Stimulated activated CD8-positive, alpha-beta memory T cell treated with anti-CD3 and anti-CD28 coated beads, Interleukin-7, amount 100 ng/mL, for 1 hour (primary cell): ENCODE results near the gene MAP3K3.

Source experiments
- DNase-seq, 2 donors: peaks; one replicate each; pipeline ENCODE4 v3.0.0-alpha.2; 2020; ENCODE audit warnings: low read depth in 2 of 2

Gene MAP3K3

DNA sequence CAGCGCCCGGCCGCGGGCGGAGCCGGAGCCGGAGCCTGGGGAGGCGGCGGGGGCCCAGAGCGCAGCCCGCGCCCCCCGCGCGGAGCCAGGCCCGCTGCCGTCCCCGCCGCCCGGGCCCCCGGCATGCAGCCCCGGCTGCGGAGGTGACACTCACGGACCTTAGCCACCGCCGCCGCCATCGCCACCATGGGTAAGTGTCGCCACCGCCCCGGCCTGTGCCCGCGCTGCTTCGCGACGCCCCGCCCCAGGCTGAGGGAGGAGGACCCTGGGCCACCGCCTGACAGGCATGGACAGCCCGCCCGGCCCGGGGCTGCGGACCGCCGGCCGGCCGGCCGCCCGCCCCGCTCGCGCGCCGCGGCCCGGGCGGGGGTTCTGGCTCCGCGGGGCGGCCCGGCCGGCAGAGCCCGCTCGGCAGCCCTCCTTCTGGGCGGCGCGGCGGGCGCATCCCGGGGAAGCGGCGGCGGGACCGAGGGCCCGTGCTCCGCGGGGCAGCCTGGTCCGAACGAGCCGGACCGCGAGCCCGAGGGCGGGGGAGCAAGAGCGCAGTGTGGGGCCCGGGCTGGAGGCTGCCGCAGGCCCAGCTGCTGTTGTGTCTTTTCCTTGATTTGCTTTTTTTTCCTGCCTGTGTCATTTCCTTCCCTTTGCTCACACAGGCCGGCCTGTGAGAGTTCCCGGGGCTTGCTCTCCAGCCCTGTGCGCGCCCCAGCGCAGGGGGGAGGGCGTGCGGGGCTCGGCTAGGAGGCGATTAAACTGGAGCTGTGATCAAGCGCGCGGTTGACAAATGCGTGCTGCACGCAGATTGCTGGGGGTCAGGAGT, 565 bp downstream of the MAP3K3 start:
- DNase-seq = no peak

DNA sequence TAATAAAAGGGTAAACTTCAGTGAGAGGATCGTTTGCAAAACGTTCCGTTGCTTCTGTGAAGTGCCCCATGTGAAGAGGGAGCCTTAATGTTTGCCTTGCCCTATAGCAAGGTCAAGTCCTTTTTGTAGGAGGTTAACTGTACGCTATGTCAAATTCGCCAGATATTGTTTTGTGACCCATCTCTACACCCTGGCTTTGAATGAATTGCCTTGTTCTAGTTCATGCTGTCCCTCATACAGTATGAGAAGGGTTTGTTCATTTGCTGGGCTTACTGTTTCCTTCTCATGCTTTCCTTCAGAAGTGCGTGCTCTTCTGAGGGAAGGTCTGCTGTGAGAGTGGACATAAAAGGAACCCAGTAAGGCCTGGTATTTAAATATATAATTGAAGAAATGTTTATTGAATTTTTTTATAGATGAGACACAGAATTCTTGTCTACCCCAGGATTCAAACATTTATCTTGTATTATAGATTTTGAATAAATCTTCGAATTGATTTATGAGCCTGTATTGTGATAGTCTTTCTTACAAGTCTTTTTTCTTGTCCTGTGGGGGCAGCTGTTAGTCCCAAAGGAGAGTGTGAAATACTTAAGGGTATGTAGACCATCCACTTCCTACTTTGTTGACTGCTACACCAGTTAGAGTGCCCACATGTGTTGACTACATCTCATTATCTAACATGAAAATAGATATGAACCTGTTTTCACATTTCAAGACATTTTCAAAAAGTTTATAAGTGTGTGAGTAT, 1.7 kb downstream of the MAP3K3 start:
- DNase-seq = no peak

DNA sequence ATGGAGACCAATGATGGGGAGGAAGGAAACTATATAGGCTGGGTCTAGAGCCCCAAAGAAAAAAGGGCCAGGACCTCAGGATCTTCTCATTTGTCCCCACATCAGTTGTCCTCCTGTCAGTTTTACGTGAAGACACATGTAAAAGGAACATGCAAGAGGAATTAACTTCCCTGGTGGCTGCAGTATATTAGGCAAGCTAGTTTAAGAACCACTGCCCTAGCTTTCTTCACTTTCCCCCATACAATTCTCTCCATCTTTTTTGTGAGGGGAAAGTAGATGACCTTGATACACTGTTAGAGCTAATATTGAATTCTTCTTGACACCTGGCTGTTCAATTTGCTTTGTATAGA, 2.3 kb downstream of the MAP3K3 start:
- DNase-seq = no peak

DNA sequence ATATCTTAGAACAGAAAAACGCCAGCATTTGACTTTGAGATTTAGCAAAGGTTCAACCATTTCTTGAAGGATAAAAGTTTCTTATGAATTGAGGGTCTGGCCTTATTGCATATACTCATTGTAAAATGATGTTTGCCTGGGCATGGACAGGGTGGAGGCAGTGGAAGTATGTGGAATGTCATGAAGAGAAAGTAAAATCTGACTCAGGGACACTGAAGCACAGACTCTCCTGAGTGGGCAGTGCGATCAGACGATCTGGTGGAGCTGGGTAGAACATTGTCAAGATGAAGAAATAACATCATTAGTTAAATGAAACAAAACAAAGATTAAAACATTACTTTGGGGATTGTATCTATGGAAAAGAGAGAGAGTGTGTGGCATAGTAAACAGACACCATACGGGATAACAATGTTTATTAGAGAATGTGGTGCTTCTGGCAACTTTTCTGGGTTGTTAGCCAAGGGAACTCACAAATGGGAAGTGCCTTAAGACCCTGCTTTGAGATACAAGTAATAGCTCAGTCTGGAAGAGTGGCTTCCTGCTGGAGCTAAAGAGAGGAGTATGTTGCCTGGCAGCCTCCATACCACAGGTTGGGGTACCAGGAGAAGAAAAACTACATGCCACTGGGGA, 4.4 kb downstream of the MAP3K3 start:
- no peak for DNase-seq

DNA sequence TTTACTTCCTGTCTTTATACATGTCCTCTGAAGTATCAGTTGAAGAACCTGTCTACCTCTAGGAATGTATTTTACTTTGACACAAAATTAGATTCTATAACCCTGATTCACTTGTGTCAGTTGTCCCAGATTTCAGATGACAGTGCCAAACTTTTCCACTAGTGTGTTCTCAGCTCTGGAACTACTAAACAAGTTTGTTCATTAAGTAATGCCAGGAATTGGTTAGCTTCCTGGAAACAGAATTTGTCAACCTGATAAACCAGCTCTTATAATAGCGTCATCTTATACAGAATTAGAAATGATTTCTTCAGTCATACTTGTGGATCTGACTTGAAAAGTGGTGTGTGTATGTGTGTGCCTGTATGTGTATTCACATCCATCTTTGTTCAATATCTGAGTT, 7.4 kb downstream of the MAP3K3 start:
- no peak for DNase-seq

DNA sequence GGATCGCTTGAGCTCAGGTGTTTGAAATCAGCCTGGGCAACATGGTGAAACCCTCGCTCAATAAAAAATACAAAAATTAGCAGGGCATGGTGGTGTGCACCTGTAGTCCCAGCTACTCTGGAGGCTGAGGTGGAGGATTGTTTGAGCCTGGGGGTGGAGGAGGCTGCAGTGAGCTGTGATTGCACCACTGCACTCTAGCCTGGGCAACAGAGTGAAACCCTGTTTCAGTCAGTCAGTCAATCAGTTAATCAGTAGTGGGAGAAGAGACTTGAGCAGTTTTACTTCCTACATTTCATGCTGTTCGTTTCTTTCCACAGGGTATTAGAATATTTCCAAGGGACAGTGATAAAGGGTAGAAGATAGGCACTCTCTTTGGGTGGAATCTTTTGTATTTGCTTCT, 8.8 kb downstream of the MAP3K3 start:
- DNase-seq = no peak

DNA sequence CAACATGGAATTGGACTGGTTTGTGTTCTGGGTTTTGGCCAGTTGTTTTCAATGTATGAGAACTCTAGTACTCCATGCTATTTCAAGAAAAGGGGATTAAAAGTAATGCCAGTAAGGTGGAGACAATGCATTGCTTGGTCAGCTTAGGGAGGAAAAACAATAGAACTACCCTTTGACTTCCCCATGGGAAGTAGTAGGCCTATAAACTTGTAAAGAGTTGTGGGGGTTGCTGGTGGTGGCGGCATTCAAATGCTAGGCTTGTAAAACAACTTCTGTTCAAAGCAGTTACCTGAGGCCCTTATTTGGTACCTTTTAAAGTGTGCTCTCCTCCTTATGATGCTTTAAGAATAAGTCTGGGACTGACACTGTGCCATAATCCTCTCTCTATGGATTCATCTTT, 9.4 kb downstream of the MAP3K3 start:
- no peak for DNase-seq

DNA sequence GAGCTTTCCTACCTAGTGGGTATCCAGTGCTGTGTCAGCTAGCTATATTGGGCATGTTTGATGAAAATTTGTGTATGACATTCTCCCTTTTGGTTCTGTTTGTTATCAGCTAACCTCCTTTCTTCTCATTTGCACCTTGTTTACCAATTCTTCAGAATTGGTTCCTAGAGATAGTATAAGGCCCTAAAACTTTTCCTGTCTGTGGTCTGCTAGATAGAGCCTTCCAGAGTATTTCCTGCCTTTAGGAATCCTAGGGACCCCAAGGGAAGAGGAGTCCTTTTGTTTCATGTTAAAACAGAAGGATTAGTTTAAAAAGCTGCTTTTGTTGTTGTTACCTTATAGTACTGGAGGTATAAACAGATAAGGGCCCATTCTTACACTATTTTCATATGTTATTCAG, 11.5 kb downstream of the MAP3K3 start:
- DNase-seq = no peak

DNA sequence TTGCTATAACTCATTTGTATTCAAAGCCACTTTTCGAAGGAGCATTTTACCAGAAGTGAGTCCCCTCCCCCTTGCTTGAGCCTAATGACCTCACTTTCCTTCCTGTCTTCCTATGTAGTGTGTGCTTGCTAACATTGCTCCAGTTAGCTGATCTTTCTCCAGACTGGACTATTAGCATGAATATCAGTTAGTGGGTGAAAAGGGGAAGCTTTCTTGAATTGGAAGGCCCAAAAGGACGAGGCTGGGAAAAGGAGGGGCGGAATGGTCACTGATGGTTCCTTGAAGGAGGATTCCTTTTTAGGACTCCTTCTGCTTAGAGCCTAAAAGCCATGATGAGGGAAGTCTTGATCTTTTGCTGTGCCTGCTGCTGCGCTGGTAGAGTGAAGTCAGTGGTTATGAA, 11.9 kb downstream of the MAP3K3 start:
- DNase-seq = no peak

DNA sequence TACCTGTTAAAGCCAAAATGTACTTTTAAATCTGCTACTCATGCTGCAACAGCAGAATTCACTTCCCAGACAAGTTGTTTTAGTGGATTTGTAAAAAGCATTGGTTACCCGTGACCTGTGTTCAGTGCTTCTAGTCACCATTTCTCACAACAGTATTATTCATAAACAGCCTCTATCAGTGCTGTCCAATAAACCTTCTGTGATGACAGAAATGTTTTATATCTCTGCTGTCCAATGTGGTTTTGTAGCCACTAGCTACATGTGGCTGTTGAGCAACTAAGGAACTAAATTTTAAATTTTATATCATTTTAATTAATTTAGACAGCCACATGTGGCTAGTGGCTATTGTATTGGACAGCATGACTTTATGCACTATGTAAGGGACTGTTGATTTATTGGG, 12.6 kb downstream of the MAP3K3 start:
- DNase-seq = no peak

DNA sequence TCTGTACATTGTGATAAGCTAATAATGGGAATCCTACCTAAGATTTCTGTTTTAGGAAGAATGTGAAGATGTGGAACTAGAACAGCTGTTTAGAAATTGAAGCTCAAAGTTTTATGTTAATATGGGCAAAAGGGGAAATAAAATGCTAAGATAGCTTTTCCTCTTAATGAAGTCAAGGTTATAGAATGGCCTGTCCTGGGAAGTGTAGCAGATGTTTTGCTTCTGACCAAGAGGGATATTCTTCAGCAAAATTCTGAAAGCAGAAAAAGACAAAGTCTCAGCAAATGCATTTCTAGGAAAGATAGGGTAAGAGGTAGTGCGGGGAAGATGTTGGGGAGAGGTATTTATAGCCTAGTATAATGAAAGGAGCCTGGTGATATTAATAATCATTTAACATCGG, 13.1 kb downstream of the MAP3K3 start:
- no peak for DNase-seq

DNA sequence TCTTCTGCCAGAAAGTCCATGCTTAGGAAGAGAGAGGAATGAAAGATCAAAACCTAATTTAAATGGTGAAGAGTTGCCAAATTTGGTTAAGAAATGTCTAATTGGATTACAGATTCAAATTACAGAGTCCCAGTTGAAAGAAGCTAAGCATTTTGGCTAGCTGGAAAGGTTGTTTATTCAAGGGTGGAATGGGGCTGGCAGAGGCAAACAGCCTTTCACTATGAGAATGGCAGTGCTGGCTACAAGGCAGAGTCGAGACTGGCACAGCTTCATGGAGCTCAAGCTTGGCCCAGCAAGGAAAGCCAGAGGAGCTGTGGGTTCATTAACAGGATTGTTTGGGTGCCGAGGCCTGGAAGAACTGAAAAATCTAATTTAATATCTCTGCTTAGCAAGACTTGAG, 13.6 kb downstream of the MAP3K3 start:
- DNase-seq = no peak

DNA sequence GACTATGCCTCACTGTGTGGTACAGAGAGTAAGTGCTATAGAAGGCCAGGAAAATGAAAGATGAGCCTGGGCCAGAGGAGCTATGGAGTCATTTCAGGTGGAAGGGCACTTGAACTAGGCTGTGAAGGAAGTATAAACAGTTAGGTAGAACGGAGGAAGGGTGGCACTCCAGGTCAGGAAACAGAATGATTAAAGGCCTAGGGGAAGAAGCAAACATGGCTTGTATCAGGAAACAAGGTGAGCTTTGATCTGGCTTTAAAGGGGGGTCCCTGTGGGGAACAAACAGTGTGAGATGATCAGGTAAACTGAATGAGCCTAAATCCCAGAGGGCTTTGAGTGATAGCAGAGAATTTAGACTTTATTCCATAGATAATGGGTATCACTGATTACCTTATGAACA, 16.9 kb downstream of the MAP3K3 start:
- DNase-seq = no peak

DNA sequence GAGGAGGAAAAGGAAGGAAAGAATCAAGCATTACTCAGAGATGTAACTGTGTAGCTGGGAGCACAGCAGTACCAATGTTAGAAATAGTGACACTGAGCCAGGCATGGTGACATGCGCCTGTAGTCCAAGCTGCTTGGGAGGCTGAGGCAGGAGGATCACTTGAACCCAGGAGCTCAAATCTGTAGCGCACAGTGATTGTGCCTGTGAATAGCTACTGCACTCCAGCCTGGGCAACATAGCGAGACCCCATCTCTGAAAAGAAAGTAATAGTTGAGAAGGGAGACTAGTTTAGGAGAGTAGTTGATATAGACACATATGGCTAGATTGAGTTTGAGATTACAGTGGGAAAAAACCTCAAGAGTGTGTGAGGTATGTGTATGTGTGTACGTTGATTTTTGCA, 17.8 kb downstream of the MAP3K3 start:
- no peak for DNase-seq

DNA sequence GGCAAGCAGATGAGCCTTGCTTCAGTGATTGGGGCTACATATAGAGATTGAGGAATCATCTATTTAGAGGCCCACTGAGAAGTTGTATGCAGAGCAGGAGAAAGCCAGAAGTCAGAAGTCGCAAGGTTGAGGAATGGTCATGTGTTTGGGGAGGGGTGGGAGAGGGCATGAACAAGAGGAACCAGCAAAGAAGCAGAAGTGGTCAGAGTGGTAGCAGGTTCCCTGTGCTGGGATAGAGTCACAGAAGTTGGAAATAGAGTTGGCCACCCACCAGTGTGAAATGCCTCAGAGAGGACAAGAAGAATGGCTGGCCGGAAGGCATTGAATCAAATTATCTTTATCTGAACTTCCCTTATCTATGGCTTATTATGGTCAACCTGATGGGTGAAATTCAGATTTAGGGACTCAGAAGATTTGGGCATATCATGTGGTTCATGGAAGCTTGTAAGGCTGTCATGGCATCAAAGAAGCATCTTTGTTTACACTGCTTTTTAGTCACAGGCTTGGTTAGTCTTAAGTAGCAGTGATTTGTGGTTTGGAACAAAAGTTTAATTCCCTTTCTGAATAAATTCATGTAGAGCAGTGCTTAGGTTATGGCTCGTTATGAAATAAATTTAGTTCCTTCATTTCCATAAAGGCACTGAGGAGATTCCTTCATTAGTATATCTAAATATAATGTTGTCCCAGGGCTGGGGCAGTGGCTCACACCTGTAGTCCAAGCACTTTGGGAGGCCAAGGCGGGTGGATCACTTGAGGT, 19.7 kb downstream of the MAP3K3 start:
- DNase-seq = no peak

DNA sequence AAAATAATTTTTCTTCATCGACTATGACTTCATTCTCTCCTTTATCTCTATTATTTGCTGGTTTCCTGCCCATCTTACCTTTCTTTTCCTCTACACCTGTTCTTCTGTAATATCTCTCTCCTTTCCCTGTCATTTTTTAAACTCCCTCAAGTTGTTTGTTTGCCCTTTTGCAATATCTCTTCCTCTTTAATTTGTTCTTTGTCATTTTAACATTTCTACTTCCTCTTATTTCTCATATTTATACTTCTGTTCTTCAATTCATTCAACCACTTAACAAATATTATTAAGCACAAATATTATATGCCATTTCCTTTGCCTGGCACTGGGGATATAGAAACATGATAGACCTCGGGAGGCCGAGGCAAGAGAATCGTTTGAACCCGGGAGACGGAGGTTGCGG, 22.6 kb downstream of the MAP3K3 start:
- DNase-seq = no peak

DNA sequence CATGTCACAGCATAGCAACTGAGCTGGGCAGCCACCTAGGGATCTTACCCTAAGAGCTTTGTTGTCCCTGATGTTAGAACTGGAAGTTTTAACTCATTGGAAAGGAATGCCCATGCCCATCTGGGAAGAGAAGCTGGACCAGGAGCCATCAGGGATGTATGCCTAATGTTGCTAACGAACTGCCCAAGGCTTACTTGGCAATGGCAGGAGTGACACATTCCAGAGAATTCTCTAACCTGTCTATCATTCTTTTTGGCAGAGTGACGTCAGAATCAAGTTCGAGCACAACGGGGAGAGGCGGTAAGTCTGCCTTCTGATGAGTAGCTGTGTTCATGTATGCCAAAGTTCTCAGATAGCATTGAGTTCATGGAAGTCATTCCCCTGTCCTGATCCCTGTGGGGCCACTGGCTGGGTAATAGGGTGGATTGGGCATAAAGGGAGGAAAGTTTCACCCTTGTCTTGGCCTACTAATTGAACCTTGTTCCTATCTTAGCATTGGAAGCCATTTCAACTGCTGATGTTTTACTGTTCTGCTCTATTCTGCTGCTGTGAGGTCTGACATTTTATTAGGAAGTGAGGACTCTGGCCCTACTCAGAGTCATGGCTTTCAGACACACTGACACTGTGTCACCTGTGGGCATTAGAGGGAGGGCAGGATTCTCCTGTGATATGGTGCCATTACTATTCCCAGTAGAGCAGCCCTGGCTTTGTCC, 23.7 kb downstream of the MAP3K3 start:
- no peak for DNase-seq

DNA sequence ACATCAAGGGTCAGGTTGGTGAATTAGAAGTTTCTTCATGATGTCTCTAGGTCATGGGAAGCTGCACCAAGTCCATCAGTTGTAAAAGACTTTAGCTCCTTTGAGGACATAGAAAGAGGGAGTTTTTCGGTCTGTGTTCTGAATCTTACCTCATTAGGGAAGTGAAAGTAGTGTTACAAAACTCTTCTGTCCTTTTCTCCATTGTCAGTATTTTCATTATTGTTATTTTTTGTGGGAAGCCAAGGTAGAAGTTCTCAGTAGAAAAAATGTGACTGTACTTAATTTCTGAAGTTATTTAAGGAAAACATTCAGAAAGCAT, 24.2 kb downstream of the MAP3K3 start:
- DNase-seq = no peak

DNA sequence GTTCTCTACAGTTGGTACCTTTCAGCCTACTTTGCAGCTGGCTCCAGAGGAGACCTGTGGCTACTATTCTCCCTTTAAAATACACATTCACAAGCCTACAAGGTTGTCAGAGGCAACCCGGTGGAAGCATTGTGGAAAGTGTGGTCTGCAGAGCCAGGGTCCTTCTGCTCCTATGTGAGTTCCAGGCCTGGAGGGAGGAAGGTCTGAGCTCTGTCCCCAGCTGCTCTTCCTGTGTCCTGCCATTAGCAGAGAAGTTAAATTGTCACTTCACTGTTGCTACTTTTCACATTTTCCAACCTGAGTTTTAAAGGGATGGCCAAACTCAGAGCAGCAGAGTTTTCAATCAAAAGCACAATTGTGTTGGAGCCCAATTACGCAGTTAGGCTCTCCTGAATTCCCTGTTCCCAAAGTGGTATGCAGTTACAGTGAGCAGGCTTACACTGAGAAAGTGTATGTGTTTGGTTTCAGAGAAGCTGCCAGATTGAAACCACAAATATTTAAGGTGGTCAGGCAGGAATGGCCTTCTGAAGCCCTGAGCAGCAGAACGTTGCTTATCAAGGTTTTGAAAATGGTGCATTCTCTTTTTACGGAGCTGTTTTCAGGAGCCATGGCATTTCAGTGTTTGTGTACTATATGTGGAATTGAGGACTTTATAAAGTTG, 25.0 kb downstream of the MAP3K3 start:
- DNase-seq = no peak

DNA sequence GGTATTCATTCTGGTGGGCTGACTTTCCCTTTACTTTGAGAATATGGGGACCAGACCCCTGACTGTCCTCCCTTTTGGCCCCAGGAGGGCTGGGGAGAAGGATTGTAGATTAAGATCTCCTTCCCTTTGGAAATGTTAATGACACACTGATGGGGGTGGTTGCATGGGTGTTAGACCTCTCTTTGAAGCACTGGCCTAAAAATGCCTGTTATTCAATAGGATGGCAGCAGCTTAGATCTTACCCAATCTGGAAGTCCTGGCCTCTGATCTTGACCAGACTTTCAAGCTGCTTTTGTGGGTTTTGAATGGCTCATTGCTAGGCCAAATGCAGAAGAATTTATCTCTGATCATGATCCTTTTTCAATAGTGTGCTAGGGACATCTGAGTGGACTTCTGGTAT, 25.7 kb downstream of the MAP3K3 start:
- no peak for DNase-seq

DNA sequence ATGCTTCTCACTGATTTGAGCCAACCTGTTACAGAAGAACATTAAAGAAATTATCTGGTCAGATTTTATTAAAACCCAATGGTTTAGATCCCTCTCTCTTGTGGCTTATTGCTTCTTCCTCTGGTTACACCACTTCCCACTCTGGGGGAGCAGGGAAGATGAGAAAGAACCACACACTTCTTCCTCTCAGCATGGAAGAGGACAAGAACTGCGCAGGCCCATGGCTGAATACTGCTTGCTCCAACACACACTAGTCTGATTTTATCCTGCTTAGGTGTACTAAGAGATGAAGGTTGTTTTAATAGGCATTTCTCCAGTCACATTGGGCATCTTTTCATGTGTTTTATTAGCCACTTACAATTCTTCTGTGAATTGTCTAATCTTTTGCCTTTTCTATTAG, 27.6 kb downstream of the MAP3K3 start:
- DNase-seq = no peak
